OCI-LY7 (cell line): ENCODE data around the gene ATP9B. TPM values are rescaled to one million over a fixed set of nuclear protein-coding genes. Genes with fewer than 3 reads are reported as not detected.

Source experiments
- BruUV-seq: library from RNA; stranded (reverse); fragments of 400-500 nt; replicated peaks from 2 replicates; lab custom pipeline; 2021; lab: Mats Ljungman, UMichigan
- CTCF ChIA-PET: fragments of 300-600 bp; sonication (Branson Sonifier 250); formaldehyde crosslinking; loops from one replicate; lab custom pipeline; 2022; ENCODE audit warnings: antibody characterized with exemption; ENCODE audit not compliant: unreplicated experiment; lab: Charles Lee
- POLR2A ChIA-PET: fragments of 300-600 bp; sonication (Branson Sonifier 250); formaldehyde crosslinking; loops from one replicate; lab custom pipeline; 2022; ENCODE audit warnings: antibody characterized with exemption; lab: Charles Lee
- DNase-seq: peaks from one replicate; pipeline ENCODE4 v3.0.0-alpha.2; 2015; ENCODE audit warnings: low spot score
- H2AFZ ChIP-seq: fragments of 200-600 bp; sonication (generic), shearing (Covaris generic); 2 replicates; pipeline ENCODE4 v1.6.1; 2014; ENCODE audit warnings: mild to moderate bottlenecking, antibody characterized with exemption, low read length, moderate library complexity
- H3K27ac ChIP-seq: fragments of 200-600 bp; sonication (generic); 2 replicates; pipeline ENCODE4 v1.5.1; 2014; ENCODE audit warnings: mixed run types, low read depth, mild to moderate bottlenecking, moderate library complexity, low read length, inconsistent platforms; ENCODE audit not compliant: poor library complexity, severe bottlenecking
- H3K36me3 ChIP-seq: fragments of 200-600 bp; sonication (generic); 2 replicates; pipeline ENCODE4 v1.6.1; 2014; ENCODE audit warnings: mild to moderate bottlenecking, antibody characterized with exemption, low read length, moderate library complexity, mixed read lengths; ENCODE audit not compliant: insufficient read depth
- H3K4me1 ChIP-seq: fragments of 200-600 bp; sonication (generic); 2 replicates; pipeline ENCODE4 v1.5.1; 2014; ENCODE audit warnings: mild to moderate bottlenecking, low read length; ENCODE audit not compliant: insufficient read depth, poor library complexity, severe bottlenecking
- H3K4me2 ChIP-seq: fragments of 200-600 bp; sonication (generic); 2 replicates; pipeline ENCODE4 v1.6.1; 2014; ENCODE audit warnings: mild to moderate bottlenecking, low read length
- H3K4me3 ChIP-seq: fragments of 200-600 bp; sonication (generic); 2 replicates; pipeline ENCODE4 v1.5.1; 2014; ENCODE audit warnings: mild to moderate bottlenecking, low read depth, low read length; ENCODE audit not compliant: poor library complexity, severe bottlenecking
- H3K79me2 ChIP-seq: fragments of 200-600 bp; sonication (generic); 2 replicates; pipeline ENCODE4 v1.6.1; 2016; ENCODE audit warnings: low read depth, mild to moderate bottlenecking, low read length, moderate library complexity, mixed read lengths; ENCODE audit not compliant: insufficient read depth
- H3K9me2 ChIP-seq: fragments of 200-600 bp; sonication (generic); 2 replicates; pipeline ENCODE4 v1.6.1; 2016; ENCODE audit warnings: mild to moderate bottlenecking, low read length, mixed read lengths; ENCODE audit not compliant: insufficient read depth
- H3K9me3 ChIP-seq: fragments of 200-600 bp; sonication (generic); 2 replicates; pipeline ENCODE4 v1.6.1; 2014; ENCODE audit warnings: mild to moderate bottlenecking, mixed run types, low read length, mixed read lengths
- H4K20me1 ChIP-seq: fragments of 200-600 bp; sonication (generic); 2 replicates; pipeline ENCODE4 v1.6.1; 2014; ENCODE audit warnings: mild to moderate bottlenecking, antibody characterized with exemption, low read length, moderate library complexity, mixed read lengths; ENCODE audit not compliant: insufficient read depth
- CTCF ChIP-seq: fragments of 200-600 bp; sonication (generic); conservative IDR thresholded peaks from 2 replicates; pipeline ENCODE4 v1.5.1; 2014; ENCODE audit warnings: mild to moderate bottlenecking, antibody characterized with exemption, low read length, moderate library complexity, mixed read lengths
- EZH2phosphoT487 ChIP-seq: fragments of 200-600 bp; sonication (generic); IDR thresholded peaks from 2 replicates; pipeline ENCODE4 v1.6.1; 2018; ENCODE audit warnings: low read depth, borderline replicate concordance, mild to moderate bottlenecking, mixed run types, antibody characterized with exemption, low read length, moderate library complexity, mixed read lengths
- intact Hi-C: fragments of 100-400 bp; cut with micrococcal nuclease; formaldehyde crosslinking; loops from one replicate; pipeline ENCODE4 v1.10.0; 2022; ENCODE audit not compliant: unreplicated experiment
- total RNA-seq, 2 experiments: library from RNA; depleted of rRNA in 1 of 2; stranded (reverse); fragments of >200 nt in 1 of 2; shearing (Covaris generic) in 1 of 2; gene quantifications; 2 replicates each; pipeline ENCODE4 v1.2.3, GENCODE V29; 2014 to 2022

ATP9B gene
- total RNA-seq, 2 experiments from 2014 or later = 27.1 to 36.4 TPM

DNA sequence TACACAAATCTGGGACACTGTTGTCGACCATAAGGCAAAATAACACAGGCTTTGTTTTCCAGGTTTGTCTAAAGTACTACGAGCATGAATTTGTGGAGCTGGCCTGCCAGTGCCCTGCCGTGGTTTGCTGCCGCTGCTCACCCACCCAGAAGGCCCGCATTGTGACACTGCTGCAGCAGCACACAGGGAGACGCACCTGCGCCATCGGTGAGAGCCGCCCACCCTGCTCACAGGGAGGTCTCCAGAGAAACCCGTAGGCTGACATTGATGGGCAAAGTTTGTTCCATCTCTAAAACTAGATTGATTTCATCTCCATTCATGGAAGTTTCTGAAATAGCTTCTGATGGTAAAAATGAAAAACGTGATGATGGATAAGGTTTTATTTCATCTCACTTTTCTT, 276.2 kb downstream of the ATP9B start:
- H2AFZ ChIP-seq = no peak overlapping the region
- no peak overlapping the region for H3K4me3 ChIP-seq
- TF ChIP-seq EZH2phosphoT487 (no peak), CTCF (no peak)
- no TSS peak for BruUV-seq
- ChIA-PET CTCF (interaction anchor here (0.6 kb wide), 1 partner anchor 249 kb away, joined by 3 read pairs; no protein-coding TSS in a partner anchor), POLR2A (interaction anchor here (0.8 kb wide), 1 partner anchor 17 kb away, joined by 3 read pairs; no protein-coding TSS in a partner anchor)
- H3K27ac ChIP-seq = no peak overlapping the region
- no peak for DNase-seq
- intact Hi-C loops = no loop called here
- no peaks in the 10 kb centered on the region for H4K20me1 ChIP-seq
- no peaks in the 10 kb centered on the region for H3K79me2 ChIP-seq
- H3K4me2 ChIP-seq = no peak overlapping the region
- no peaks in the 10 kb centered on the region for H3K9me2 ChIP-seq
- H3K9me3 ChIP-seq = no peaks in the 10 kb centered on the region
- H3K36me3 ChIP-seq = peaks cover 27% of the 10 kb centered on the region
- H3K4me1 ChIP-seq = no peaks in the 10 kb centered on the region

DNA sequence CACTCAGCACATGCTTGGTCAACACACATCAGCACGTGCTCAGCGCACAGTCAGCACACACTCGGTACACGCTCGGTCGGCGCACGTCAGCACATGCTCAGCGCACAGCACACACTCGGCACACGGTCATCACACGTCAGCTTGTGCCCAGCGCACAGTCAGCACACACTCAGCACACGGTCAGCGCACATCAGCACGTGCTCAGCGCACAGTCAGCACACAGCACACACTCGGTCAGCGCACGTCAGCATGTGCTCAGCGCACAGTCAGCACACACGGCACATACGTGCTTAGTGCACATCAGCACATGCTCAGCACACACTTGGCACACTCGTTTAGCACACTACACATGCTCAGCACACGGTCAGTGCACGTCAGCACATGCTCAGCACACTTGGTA, 276.8 kb downstream of the ATP9B start:
- no peak overlapping the region for H3K4me2 ChIP-seq
- H3K9me3 ChIP-seq = no peaks in the 10 kb centered on the region
- H3K79me2 ChIP-seq = no peaks in the 10 kb centered on the region
- intact Hi-C loops = no loop called here
- H2AFZ ChIP-seq = no peak overlapping the region
- H3K9me2 ChIP-seq = no peaks in the 10 kb centered on the region
- H4K20me1 ChIP-seq = no peaks in the 10 kb centered on the region
- H3K4me1 ChIP-seq = no peaks in the 10 kb centered on the region
- DNase-seq = no peak
- no peak overlapping the region for H3K27ac ChIP-seq
- no TSS peak for BruUV-seq
- ChIA-PET POLR2A (interaction anchor here (0.8 kb wide), 1 partner anchor 16 kb away, joined by 3 read pairs; no protein-coding TSS in a partner anchor), CTCF (no interaction called here)
- TF ChIP-seq EZH2phosphoT487 (no peak), CTCF (no peak)
- H3K36me3 ChIP-seq = peaks cover 27% of the 10 kb centered on the region
- no peak overlapping the region for H3K4me3 ChIP-seq

- peaks cover 23% of the 10 kb centered on the region for H3K36me3 ChIP-seq
- H2AFZ ChIP-seq = no peak overlapping the region
- no peaks in the 10 kb centered on the region for H4K20me1 ChIP-seq
- H3K79me2 ChIP-seq = no peaks in the 10 kb centered on the region
- BruUV-seq = no TSS peak
- no peak for DNase-seq
- CTCF ChIA-PET = no interaction called here
- no peak overlapping the region for H3K4me2 ChIP-seq
- H3K4me1 ChIP-seq = no peaks in the 10 kb centered on the region
- no peaks in the 10 kb centered on the region for H3K9me2 ChIP-seq
- no peaks in the 10 kb centered on the region for H3K9me3 ChIP-seq
- POLR2A ChIA-PET = no interaction called here
- intact Hi-C loops = no loop called here
- TF ChIP-seq EZH2phosphoT487 = no peak
- TF ChIP-seq CTCF = no peak
- H3K4me3 ChIP-seq = no peak overlapping the region
- no peak overlapping the region for H3K27ac ChIP-seq
Measured at GRCh38 chr18:79348066-79348465, 278.9 kb downstream of the ATP9B start.
